NCI-H2081 (cell line): ENCODE measurements around the gene ARHGEF7.
A peak's percentile ranks its signal among the peaks of the same experiment; 100 is the strongest.

ENCODE experiments used
- DNase-seq, 2 experiments: peaks; one replicate each; lab custom pipeline; 2025; lab: John Stamatoyannopoulos, UW

ARHGEF7 gene

GRCh38 chr13:111325941-111326620, 211.0 kb downstream of the ARHGEF7 start:
- no peak for DNase-seq

DNA sequence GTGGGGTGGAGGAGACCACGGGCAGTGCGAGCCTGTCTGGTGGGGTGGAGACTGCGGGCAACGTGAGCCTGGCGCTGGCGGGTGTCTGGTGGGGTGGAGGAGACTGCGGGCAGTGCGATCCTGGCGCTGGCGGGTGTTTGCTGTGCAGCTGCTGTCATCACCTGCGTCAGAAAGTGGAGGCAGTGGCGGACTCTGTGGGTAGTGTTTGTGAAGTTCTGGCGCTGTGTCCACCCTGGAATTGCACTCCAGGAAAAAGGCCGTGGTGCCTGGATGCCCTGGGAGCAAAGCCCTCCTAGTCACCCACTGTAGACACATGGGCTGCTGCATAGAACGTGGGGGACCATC, 211.5 kb downstream of the ARHGEF7 start:
- no peak for DNase-seq

- DNase-seq: no peak
Observed at GRCh38 chr13:111326981-111327642, 212.0 kb downstream of the ARHGEF7 start.

DNA sequence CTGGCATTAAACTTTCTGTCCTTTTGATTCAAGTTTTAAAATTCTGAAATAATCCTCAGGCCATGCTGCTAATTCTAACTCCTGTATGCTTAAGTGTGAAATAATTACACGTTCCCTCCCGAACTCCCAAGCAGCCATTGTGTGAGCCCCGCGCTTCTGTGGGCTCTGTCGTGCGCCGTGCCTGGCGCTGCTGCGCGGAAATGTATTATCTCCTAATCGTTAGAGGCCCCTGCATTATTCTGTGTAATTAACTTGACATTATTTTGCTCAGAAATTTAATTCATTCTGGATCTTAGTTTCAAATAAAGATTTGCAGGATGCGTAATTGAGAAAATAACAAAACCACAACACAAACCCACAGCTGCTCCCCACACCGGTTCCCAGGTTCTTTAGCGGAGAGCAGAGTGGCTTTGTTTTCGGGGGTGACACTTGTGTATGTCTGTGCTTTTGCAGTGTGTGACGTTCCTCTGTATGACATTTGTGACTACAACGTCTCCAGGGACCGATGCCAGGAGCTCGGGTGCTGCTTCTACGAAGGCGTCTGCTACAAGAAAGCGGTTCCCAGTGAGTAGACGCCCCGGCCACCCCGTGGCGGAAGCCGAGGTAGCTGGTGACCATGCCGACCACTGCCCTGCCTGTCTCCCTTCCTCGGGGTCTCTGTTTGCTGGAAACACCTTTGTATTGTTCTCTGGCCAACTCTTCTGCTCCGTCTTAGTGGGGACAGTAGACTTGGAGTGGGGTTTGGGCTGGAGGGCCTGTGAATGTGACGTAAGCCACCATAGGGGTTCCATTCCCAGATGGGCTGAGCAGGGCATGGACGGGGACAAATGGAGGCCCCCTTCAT, 212.8 kb downstream of the ARHGEF7 start:
- peak in 1 of 2 experiments; percentile 10 for DNase-seq

DNA sequence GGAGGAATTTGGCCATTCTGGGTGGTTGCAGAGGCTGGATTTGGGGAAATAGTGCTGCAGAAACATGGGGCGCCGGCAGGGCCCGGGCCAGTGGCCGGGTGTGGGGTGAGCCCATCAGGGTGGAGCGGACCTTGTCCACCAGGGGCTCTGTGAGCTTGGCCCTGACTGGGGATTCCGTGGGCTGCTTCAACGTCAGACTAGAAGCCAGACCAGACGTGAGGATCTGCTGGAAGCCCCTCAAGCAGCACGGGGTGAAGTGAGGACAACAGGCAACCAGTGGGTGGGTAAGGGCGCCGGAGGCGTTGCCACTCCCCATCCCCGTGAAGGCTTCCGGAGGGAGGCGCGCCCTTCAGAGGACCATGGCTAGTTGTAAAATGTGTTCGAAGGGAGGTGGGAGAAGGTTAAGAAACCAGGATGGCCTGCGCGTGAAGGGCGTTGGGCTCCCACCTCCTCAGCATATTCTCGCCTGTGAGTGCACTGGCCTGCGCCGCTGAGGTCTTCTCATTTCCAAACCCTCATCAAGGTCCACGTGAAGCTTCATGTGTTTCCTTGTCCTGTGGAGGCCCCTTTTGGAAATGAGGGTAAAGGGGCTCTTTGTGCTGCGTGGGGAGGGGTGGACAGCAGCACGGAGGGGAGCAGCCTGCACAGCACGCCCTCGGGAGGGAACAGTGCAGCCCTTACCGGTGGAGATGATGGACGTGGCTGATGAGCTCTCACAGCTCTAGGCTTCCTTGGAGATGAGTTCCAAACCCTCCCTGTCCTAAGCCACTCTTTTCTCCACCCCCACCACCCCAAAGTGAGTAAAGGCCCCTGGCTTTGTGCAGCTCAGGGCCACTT, 213.7 kb downstream of the ARHGEF7 start:
- DNase-seq: no peak

GRCh38 chr13:111329641-111330040, 214.5 kb downstream of the ARHGEF7 start:
- DNase-seq: no peak

- DNase-seq: no peak
Observed at GRCh38 chr13:111330066-111330610, 215.0 kb downstream of the ARHGEF7 start.

DNA sequence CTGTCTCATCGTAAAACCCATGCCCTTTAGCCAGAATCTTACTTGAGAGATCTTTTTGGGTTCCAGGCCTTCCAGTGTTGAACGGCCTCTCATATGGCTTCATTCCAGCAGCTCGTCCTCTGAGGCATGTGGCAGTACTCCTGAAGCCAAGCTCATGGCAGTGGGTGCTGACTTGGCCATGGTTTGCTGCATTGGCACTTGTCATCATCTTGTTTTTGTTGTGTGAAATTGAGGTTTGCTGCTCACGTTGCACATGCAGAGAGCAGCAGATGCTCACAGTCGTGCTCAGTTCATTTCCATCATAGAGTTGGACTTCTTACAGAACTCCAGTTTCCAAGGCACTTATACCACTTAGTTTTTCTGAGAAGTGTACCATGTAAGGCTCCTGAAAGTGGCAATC, 220.2 kb downstream of the ARHGEF7 start:
- no peak for DNase-seq

GRCh38 chr13:111336666-111337065, 221.6 kb downstream of the ARHGEF7 start:
- no peak for DNase-seq

- DNase-seq: no peak
Observed at GRCh38 chr13:111337206-111337605, 222.1 kb downstream of the ARHGEF7 start.

GRCh38 chr13:111337741-111338140, 222.6 kb downstream of the ARHGEF7 start:
- no peak for DNase-seq

DNA sequence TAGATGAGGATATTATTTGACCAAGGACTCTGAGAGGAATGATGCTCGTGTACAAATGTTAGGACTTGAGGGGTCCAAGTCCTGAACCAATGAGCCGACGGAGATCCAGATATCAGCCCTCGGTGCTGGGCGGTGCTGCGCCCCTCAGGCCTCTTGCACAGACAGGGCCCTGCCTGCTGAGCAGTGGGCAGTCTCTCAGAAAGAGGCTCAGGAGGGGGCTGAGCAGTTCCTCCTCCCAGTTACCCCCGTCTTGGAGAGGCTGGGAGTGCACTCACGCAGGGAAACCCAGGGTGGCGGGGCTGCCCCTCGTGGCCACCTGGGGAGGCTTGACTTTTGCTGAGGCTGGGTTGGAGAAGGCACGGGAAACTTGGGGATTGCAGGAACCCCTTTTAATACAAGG, 223.7 kb downstream of the ARHGEF7 start:
- DNase-seq: no peak

GRCh38 chr13:111339366-111340143, 224.4 kb downstream of the ARHGEF7 start:
- DNase-seq: no peak

DNA sequence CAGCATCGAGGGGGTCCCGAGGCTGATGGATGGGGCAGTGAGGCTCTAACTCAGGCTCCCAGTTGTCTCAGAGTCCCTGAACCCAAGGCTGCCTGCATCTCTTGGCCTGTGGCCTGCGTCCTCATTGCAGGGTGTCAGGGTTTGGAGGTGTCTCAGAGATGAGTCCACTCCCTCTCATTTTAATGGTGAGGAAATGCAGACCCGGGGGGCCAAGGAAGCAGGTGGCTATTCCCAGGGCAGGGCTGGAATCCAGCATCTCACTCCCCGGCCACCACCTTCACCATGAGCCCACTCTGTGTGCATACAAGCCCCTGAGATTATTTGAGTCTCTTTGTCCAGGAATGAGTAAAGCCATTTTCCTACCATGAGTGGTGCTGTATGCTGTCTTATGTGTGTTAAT, 226.8 kb downstream of the ARHGEF7 start:
- no peak for DNase-seq

DNA sequence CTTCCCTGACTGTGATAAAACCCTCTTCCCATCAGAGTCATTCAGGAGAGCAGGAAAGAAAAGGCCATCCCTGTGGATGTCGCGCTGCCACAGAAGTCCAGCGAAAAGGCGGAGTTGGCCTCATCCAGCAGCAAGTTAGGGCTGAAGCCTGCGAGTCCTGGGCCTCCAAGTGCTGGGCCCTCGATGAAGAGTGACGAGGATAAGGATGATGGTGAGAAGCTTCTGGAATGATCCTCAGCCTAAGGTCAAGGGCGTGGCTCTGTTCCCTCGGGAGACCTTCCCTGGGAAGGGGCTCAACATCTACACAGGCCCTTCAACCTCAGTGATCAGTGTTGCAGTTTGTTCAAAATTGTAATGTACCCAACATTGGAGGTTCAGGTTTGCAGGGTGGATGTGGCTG, 227.6 kb downstream of the ARHGEF7 start:
- no peak for DNase-seq

DNA sequence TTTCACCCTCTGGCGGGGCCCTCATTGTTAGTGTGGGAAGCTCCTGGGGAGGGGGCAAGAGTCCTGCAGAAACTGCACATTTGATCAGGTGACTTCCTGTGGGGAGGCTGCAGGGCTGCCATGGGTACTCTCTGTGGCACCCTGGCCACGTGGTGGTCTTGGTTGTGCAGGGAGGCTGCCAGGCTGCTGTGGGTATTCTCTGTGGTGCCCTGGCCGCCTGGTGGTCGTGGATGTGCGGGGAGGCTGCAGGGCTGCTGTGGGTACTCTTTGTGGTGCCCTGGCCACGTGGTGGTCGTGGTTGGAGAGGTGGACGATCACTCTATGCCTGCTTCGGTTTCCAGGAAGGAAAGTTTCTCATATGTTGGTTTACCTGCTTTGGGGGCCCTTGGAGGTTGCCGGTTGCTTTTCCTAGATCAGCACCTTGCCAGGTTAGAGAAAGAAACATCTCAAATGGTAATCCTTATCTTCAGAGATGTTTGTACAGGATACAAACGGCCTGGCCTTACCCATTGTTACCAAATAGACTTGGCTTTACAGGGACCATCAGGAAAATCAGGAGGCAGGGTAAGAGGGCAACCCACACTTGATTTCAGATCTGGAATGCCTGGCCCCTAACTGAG, 228.2 kb downstream of the ARHGEF7 start:
- no peak for DNase-seq

DNA sequence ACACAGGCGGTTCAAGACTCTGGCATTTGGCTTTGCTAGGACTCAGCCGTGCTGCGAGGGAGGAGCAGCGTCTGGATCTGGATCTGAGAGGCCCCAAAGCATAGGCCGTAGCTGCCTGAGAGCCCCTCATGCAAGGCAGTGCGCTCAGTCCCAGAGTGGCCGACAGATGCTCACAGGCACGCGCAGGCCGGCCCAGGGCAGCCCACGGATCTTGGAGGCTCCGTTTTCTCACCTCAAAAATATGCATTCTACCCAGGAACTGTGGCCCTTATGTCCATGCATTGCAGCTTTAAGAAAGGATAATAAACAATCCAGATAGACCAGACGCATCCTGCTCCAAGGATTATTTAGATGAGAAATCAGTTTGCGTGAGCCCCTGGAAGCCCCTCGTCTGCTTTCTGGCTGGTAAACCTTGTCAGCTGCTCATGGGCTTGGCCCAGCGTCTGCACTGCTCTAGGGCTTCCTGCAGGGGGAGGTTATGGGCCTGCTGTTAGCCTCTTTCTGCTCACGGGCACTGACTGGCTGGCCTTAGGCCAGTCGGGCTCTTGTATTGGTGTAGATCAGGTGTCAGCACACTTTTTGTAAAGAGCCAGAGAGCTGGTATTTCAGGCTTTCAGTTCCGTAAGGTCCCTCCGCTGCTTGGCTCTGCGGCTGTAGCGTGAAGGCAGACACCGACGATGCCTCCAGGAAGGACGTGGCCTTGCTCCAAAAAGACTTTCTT, 229.5 kb downstream of the ARHGEF7 start:
- peak; percentile 70 to 88 for DNase-seq

- no peak for DNase-seq
Observed at GRCh38 chr13:111345682-111346081, 230.6 kb downstream of the ARHGEF7 start.

- no peak for DNase-seq
Observed at GRCh38 chr13:111346101-111346680, 231.1 kb downstream of the ARHGEF7 start.
